Sigmoid colon (tissue), 7 donors: ENCODE measurements around the gene KRAS. TPM values are rescaled to one million over a fixed set of nuclear protein-coding genes. Genes with fewer than 3 reads are reported as not detected.

ENCODE experiments used
- DNase-seq: peaks from one replicate; pipeline ENCODE4 v3.0.0-alpha.2; 2019
- H3K27ac ChIP-seq, 4 donors: fragments of 200-600 bp; sonication (generic); one replicate each; pipeline ENCODE4 v1.5.1; 2016 to 2019; ENCODE audit warnings: mild to moderate bottlenecking in 1 of 4
- H3K27me3 ChIP-seq, 3 donors: fragments of 200-600 bp; sonication (generic); one replicate each; pipeline ENCODE4 v1.5.1; 2019; ENCODE audit warnings: mild to moderate bottlenecking in 1 of 3
- H3K36me3 ChIP-seq, 4 donors: fragments of 200-600 bp; sonication (generic); one replicate each; pipeline ENCODE4 v1.5.1; 2016 to 2019
- H3K4me1 ChIP-seq, 4 donors: fragments of 200-600 bp; sonication (generic); one replicate each; pipeline ENCODE4 v1.5.1; 2017 to 2019
- H3K4me3 ChIP-seq, 4 donors: fragments of 200-600 bp; sonication (generic); one replicate each; pipeline ENCODE4 v1.5.1; 2017 to 2019; ENCODE audit warnings: mild to moderate bottlenecking in 2 of 4, moderate library complexity in 1 of 4
- H3K9me3 ChIP-seq, 4 donors: fragments of 200-600 bp in 3 of 4; sonication (generic) in 3 of 4; one replicate each; pipeline versions ENCODE4 v1.5.1 to v1.6.1; 2013 to 2019
- EP300 ChIP-seq, 4 donors: sonication (generic); formaldehyde crosslinking; IDR thresholded peaks; one replicate each; pipeline ENCODE4 v1.6.1; 2017; ENCODE audit warnings: antibody characterized with exemption in 4 of 4
- POLR2A ChIP-seq, 2 donors: fragments of 450-650 bp; IDR thresholded peaks; one replicate each; pipeline ENCODE4 v1.6.1; 2016; ENCODE audit warnings: antibody characterized with exemption in 2 of 2, mild to moderate bottlenecking in 2 of 2, moderate library complexity in 2 of 2
- POLR2AphosphoS5 ChIP-seq, 4 donors: sonication (generic); formaldehyde crosslinking; IDR thresholded peaks; one replicate each; pipeline ENCODE4 v1.6.1; 2017; ENCODE audit warnings: antibody characterized with exemption in 4 of 4
- WGBS, 2 donors: extraction: QIAGEN DNeasy Blood & Tissue Kit; methylation state at CpG; one replicate each; pipeline ENCODE4 v1.1.7; 2013; 5-methylcytosine and 5-hydroxymethylcytosine counted together
- intact Hi-C: fragments of 100-400 bp; cut with DNase I; formaldehyde crosslinking; loops from one replicate; pipeline ENCODE4 v1.15.1; 2023
- polyA plus RNA-seq, 3 donors: library from polyadenylated mRNA; stranded (reverse); fragments of 200-250 nt; gene quantifications; one replicate each; pipeline ENCODE4 v1.2.3, GENCODE V29; 2013
- total RNA-seq, 4 donors: library from RNA; depleted of rRNA; stranded (reverse); fragments of >200 nt; gene quantifications; one replicate each; pipeline ENCODE4 v1.1.0, GENCODE V29; 2016
- TF ChIP-seq, protein P1 (sequence below), 4 experiments: fragments of 450-650 bp in 3 of 4; fragments of 200-600 bp in 1 of 4; IDR thresholded peaks; one replicate each; pipeline ENCODE4 v1.5.1; 2016 to 2019; ENCODE audit warnings: antibody characterized with exemption in 4 of 4, mild to moderate bottlenecking in 3 of 4, moderate library complexity in 2 of 4
- donor health status: healthy with polysubstance abuse.
- donor health status: Bipolar disorder and iron deficiency.
- donor health status: healthy.

Gene KRAS
- total and polyA plus RNA-seq, 7 donors = 19.4 to 40.2 (median 23.9) TPM

DNA sequence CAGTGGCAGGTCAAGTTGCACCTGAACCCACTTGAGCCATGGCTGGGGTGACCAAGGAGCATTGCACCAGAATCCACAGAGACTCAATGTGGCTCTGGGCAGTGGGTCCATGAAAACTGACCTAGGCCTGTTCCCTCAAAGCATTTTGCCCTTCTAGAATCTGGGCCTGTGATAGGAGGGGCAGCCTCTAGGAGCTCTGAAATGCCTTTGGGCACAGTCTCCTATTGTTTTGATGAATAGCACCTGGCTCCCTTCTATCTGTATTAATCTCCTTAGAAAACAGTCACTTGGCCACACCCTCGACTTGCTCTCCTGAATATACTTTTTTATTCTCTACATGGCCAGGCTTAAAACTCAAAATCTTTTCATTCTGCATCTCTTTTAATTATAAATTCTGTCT, 14.1 kb upstream of the KRAS start:
- Histone ChIP-seq H3K4me3 (no peak overlapping the region), H3K4me1 (peaks cover 0 to 12% (median 3%) of the 10 kb centered on the region in 4 donors), H3K36me3 (no peaks in the 10 kb centered on the region), H3K27me3 (no peaks in the 10 kb centered on the region), H3K27ac (no peak overlapping the region), H3K9me3 (no peaks in the 10 kb centered on the region)
- intact Hi-C loops = no loop called here
- DNase-seq = no peak
- 20 to 78% methylated on average over 1 of the region's 1 CpG for WGBS, 2 donors
- no peak for TF ChIP-seq POLR2A (IDR thresholded peaks at IDR 0.05)
- TF ChIP-seq POLR2AphosphoS5 (IDR thresholded peaks at IDR 0.05) = no peak
- TF ChIP-seq EP300 (IDR thresholded peaks at IDR 0.05) = no peak
- TF ChIP-seq, protein P1, sequence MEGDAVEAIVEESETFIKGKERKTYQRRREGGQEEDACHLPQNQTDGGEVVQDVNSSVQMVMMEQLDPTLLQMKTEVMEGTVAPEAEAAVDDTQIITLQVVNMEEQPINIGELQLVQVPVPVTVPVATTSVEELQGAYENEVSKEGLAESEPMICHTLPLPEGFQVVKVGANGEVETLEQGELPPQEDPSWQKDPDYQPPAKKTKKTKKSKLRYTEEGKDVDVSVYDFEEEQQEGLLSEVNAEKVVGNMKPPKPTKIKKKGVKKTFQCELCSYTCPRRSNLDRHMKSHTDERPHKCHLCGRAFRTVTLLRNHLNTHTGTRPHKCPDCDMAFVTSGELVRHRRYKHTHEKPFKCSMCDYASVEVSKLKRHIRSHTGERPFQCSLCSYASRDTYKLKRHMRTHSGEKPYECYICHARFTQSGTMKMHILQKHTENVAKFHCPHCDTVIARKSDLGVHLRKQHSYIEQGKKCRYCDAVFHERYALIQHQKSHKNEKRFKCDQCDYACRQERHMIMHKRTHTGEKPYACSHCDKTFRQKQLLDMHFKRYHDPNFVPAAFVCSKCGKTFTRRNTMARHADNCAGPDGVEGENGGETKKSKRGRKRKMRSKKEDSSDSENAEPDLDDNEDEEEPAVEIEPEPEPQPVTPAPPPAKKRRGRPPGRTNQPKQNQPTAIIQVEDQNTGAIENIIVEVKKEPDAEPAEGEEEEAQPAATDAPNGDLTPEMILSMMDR (IDR thresholded peaks at IDR 0.05) = no peak

DNA sequence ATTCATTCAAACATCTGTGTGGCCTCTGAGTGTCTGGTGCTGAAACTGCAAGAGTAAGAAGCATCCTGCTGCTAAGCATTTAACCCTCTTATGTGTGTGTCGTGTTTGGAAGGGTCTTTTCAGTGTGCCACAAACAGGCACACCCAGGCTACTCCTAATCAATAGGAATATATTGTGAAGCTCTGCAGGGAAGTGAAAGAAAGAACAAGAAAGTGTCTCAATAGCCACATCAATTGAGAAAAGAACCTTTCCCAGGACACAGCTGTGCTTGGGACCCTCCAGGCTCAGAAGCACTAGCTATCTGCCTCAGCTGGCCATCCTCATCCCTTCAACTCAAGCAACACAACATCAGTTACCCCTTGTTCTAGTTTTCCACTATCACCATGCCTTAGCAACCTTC, 13.4 kb upstream of the KRAS start:
- 39 to 42% methylated on average over 1 of the region's 1 CpG for WGBS, 2 donors
- Histone ChIP-seq H3K9me3 (no peaks in the 10 kb centered on the region), H3K27ac (no peak overlapping the region), H3K36me3 (no peaks in the 10 kb centered on the region), H3K4me3 (no peak overlapping the region), H3K27me3 (no peaks in the 10 kb centered on the region), H3K4me1 (peaks cover 0 to 12% (median 3%) of the 10 kb centered on the region in 4 donors)
- DNase-seq = no peak
- intact Hi-C loops = no loop called here
- TF ChIP-seq POLR2A (IDR thresholded peaks at IDR 0.05) (no peak), POLR2AphosphoS5 (IDR thresholded peaks at IDR 0.05) (no peak), EP300 (IDR thresholded peaks at IDR 0.05) (no peak)
- TF ChIP-seq, protein P1 (IDR thresholded peaks at IDR 0.05) = no peak

DNA sequence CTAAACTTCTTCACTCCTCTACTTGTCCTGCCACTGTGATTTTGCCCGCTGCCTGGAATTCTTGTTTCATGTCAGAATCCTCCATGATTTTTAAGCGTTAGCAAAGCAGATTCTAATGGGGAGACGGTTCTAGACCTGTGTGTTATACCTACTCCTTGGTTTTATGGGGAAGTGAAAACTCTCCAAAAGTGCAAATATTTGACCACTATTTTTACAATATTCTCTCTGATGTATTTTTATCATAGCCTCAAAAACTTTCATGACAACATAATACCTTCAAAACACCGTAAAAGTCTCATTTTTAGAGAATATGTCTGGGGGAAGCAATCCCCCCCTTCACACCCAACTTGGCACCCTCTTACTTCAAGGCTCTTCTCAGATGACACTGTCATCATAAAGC, 12.9 kb upstream of the KRAS start:
- intact Hi-C loops = no loop called here
- no peak for DNase-seq
- H3K9me3 ChIP-seq = no peaks in the 10 kb centered on the region
- H3K36me3 ChIP-seq = no peaks in the 10 kb centered on the region
- H3K27me3 ChIP-seq = no peaks in the 10 kb centered on the region
- H3K27ac ChIP-seq = no peak overlapping the region
- TF ChIP-seq, protein P1 (IDR thresholded peaks at IDR 0.05) = no peak
- TF ChIP-seq EP300 (IDR thresholded peaks at IDR 0.05) (no peak), POLR2AphosphoS5 (IDR thresholded peaks at IDR 0.05) (no peak), POLR2A (IDR thresholded peaks at IDR 0.05) (no peak)
- WGBS, 2 donors = 81 to 92% methylated on average over 4 of the region's 4 CpGs
- peaks cover 0 to 12% (median 3%) of the 10 kb centered on the region in 4 donors for H3K4me1 ChIP-seq
- no peak overlapping the region for H3K4me3 ChIP-seq

DNA sequence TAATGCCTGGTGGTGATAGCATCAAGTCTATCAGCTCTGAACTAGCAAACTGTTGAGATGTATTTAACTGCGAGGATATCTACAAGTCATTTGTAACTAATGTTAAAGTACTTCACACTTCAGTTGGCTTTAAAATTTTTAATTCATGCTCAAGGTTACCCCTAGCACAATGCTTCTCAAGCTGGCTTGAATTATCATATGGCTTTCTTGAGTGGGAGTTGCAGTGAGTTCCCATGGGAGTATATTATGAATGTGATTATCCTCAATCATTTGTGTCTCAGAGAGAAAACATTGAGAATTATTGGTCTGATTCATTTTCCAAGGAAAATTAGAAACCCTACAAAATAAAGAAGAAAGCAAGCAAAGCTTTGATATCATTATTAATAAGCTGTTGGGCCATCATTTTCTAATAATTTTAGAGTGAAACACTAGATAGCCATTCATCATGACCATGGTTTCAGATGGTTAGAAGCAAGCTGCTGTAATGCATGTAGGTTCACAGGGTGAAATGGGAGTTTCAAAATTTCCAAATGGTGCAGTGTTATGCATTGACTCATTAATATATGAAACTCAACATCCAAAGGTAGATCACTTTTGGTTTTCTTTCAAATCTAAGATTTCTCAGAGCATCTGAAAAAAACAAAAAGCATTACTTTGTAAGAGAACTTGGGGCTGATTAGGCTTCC, 11.8 kb upstream of the KRAS start:
- no peak overlapping the region for H3K27ac ChIP-seq
- no peaks in the 10 kb centered on the region for H3K9me3 ChIP-seq
- 93 to 98% methylated on average over 1 of the region's 1 CpG for WGBS, 2 donors
- H3K4me3 ChIP-seq = no peak overlapping the region
- no peaks in the 10 kb centered on the region for H3K27me3 ChIP-seq
- intact Hi-C loops = no loop called here
- no peak for DNase-seq
- TF ChIP-seq POLR2A (IDR thresholded peaks at IDR 0.05) (no peak), POLR2AphosphoS5 (IDR thresholded peaks at IDR 0.05) (no peak), EP300 (IDR thresholded peaks at IDR 0.05) (no peak)
- TF ChIP-seq, protein P1 (IDR thresholded peaks at IDR 0.05) = no peak
- no peaks in the 10 kb centered on the region for H3K36me3 ChIP-seq
- peaks cover 0 to 12% (median 3%) of the 10 kb centered on the region in 4 donors for H3K4me1 ChIP-seq
